GM10248 (cell line): ENCODE data around the gene LY6G5B.

Experiments
- CTCF ChIA-PET: fragments of 300-600 bp; sonication (Branson Sonifier 250); formaldehyde crosslinking; extraction: SDS; loops from one replicate; lab custom pipeline; 2021; ENCODE audit warnings: antibody characterized with exemption; lab: Yijun Ruan, JAX
- POLR2A ChIA-PET: fragments of 350-650 bp; sonication (Branson Sonifier 250); formaldehyde crosslinking; extraction: SDS; loops from one replicate; lab custom pipeline; 2020; ENCODE audit warnings: antibody characterized with exemption; lab: Yijun Ruan, JAX
- DNase-seq: peaks from one replicate; pipeline ENCODE4 v3.0.0; 2012; ENCODE audit errors: extremely low spot score
- CTCF ChIP-seq: IDR thresholded peaks from 2 replicates; pipeline ENCODE4 v1.5.1; 2012; ENCODE audit warnings: mild to moderate bottlenecking, low read depth; ENCODE audit errors: extremely low read depth, missing control alignments, control extremely low read depth

The LY6G5B gene

GRCh38 chr6:31624070-31624469 is 45.7 kb upstream of the LY6G5B start:
- CTCF ChIA-PET = no interaction called here
- POLR2A ChIA-PET = interaction anchor here (0.6 to 1.5 kb wide), 2 partner anchors 96 to 204 kb away, joined by 3 to 6 read pairs; partner anchors contain the start of gene HSPA1B
- TF ChIP-seq CTCF = no peak

GRCh38 chr6:31626952-31627351 is 42.8 kb upstream of the LY6G5B start:
- no peak for TF ChIP-seq CTCF
- no peak for DNase-seq
- ChIA-PET CTCF (interaction anchor here (1.0 to 1.7 kb wide), 7 partner anchors 9 to 75 kb away, joined by 3 to 8 read pairs (median 3); no protein-coding TSS in a partner anchor), POLR2A (interaction anchor here (0.6 to 1.1 kb wide), 3 partner anchors 12 to 201 kb away, joined by 3 to 6 read pairs (median 3); partner anchors contain the start of gene HSPA1B)

More at GRCh38 chr6:31624070-31624469, 45.7 kb upstream of the LY6G5B start:
- no peak for DNase-seq

- POLR2A ChIA-PET = interaction anchor here (1.0 to 1.7 kb wide), 2 partner anchors 11 to 23 kb away, joined by 5 to 6 read pairs; no protein-coding TSS in a partner anchor
- no peak for TF ChIP-seq CTCF
- no peak for DNase-seq
- CTCF ChIA-PET = interaction anchor here (1.1 to 2.1 kb wide), 6 partner anchors 10 to 30 kb away, joined by 3 to 8 read pairs (median 4); no protein-coding TSS in a partner anchor
Measured at GRCh38 chr6:31627690-31628287, 42.0 kb upstream of the LY6G5B start.

- DNase-seq = no peak
- POLR2A ChIA-PET = interaction anchor here (1.5 to 1.7 kb wide), 2 partner anchors 10 to 22 kb away, joined by 5 to 6 read pairs; no protein-coding TSS in a partner anchor
- no peak for TF ChIP-seq CTCF
- CTCF ChIA-PET = interaction anchor here (1.4 to 2.1 kb wide), 2 partner anchors 10 to 11 kb away, joined by 3 to 6 read pairs; no protein-coding TSS in a partner anchor
Measured at GRCh38 chr6:31629014-31629413, 40.8 kb upstream of the LY6G5B start.

GRCh38 chr6:31630177-31630934 is 39.4 kb upstream of the LY6G5B start:
- ChIA-PET CTCF (interaction anchor here (1.4 kb wide), 1 partner anchor 8 kb away, joined by 3 read pairs; no protein-coding TSS in a partner anchor), POLR2A (interaction anchor here (1.5 kb wide), 1 partner anchor 9 kb away, joined by 6 read pairs; no protein-coding TSS in a partner anchor)
- TF ChIP-seq CTCF = no peak
- no peak for DNase-seq

GRCh38 chr6:31631209-31631608 is 38.6 kb upstream of the LY6G5B start:
- POLR2A ChIA-PET = no interaction called here
- no peak for DNase-seq
- CTCF ChIA-PET = no interaction called here

More at GRCh38 chr6:31631209-31631608, 38.6 kb upstream of the LY6G5B start:
- no peak for TF ChIP-seq CTCF
